SK-N-MC (cell line): ENCODE measurements around the gene ACSS3.

Experiments used
- DNase-seq: peaks from one replicate; pipeline ENCODE4 v3.0.0-alpha.2; 2011; ENCODE audit warnings: low read depth, low spot score
- H3K27ac ChIP-seq: fragments of 200-600 bp; sonication (generic); 2 replicates; pipeline ENCODE4 v1.5.1; 2016; ENCODE audit warnings: mixed run types
- H3K36me3 ChIP-seq: fragments of 200-600 bp; sonication (generic); 2 replicates; pipeline ENCODE4 v1.6.1; 2017; ENCODE audit warnings: antibody characterized with exemption, low read length, mixed read lengths; ENCODE audit not compliant: insufficient read depth
- H3K4me3 ChIP-seq: fragments of 200-600 bp; sonication (generic); 2 replicates; pipeline ENCODE4 v1.5.1; 2016
- H3K9ac ChIP-seq: fragments of 200-600 bp; sonication (generic); 2 replicates; pipeline ENCODE4 v1.8.0; 2017; ENCODE audit warnings: mixed run types, mixed read lengths; ENCODE audit not compliant: insufficient read length
- H3K9me3 ChIP-seq: fragments of 200-600 bp; sonication (generic); 2 replicates; pipeline ENCODE4 v1.6.1; 2017; ENCODE audit warnings: low read depth, mild to moderate bottlenecking, antibody characterized with exemption, low read length, moderate library complexity, mixed read lengths
- EZH2 ChIP-seq: fragments of 200-600 bp; sonication (generic); IDR thresholded peaks from one replicate; pipeline ENCODE4 v1.6.1; 2017; ENCODE audit warnings: antibody characterized with exemption
- FOXP2 ChIP-seq: optimal IDR thresholded peaks from 2 replicates; pipeline ENCODE3; 2011; ENCODE audit warnings: mild to moderate bottlenecking, moderate library complexity; ENCODE audit not compliant: insufficient read depth; ENCODE audit errors: extremely low read length, control extremely low read depth
- POLR2AphosphoS5 ChIP-seq: IDR thresholded peaks from 2 replicates; pipeline ENCODE4 v1.6.1; 2012; ENCODE audit warnings: mild to moderate bottlenecking, low read depth, low read length, borderline replicate concordance

ACSS3 gene

DNA sequence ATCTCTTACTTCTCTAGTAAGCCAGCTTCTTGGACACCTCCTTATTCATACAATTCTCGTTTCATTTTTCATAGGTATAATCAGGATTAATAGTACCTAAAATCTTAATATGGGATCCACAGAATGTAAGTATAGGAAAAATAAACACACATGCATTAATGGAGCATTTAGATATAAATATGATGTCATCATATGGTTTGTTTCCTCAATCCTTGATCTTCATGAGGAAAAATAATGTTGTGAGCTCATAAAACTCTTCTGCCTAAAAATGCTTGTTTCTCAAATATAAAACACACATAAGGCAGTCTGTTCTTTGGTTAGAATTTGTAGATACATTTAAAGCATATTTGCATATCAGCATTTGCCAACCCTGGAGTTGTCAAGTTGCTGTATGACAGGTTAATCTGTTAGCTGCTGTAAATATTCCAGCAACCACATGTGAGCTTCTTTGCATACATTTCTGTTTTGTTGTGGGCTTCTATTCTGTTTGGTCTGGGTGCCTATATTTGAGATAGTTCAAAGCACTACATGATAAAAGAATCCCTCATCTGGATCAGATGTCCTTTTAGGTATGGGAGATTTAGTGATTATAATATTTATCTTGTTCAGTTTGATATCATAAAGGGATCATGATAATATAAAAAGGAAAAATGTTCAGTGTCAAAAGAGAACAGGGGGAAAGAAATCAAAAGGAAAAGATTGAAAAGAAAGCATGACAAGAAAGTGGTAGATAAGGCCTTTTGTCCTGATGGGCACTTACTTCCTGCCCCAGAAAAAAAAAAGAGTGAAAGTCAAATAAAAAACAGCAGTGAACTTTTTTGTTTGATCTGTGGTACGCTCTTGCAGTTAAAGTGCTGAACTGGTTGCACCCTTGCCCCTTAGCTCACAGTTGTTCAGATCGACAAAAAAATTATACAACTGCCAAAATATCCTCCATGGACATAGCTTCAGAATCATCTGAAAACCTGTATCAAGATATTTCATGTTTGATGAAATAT, 68.6 kb downstream of the ACSS3 start:
- no peak for TF ChIP-seq FOXP2
- TF ChIP-seq POLR2AphosphoS5: no peak
- no peak for TF ChIP-seq EZH2
- H3K9me3 ChIP-seq: no peaks in the 10 kb centered on the region
- H3K4me3 ChIP-seq: no peak overlapping the region
- DNase-seq: no peak
- no peaks in the 10 kb centered on the region for H3K36me3 ChIP-seq
- H3K9ac ChIP-seq: no peak overlapping the region
- no peak overlapping the region for H3K27ac ChIP-seq

DNA sequence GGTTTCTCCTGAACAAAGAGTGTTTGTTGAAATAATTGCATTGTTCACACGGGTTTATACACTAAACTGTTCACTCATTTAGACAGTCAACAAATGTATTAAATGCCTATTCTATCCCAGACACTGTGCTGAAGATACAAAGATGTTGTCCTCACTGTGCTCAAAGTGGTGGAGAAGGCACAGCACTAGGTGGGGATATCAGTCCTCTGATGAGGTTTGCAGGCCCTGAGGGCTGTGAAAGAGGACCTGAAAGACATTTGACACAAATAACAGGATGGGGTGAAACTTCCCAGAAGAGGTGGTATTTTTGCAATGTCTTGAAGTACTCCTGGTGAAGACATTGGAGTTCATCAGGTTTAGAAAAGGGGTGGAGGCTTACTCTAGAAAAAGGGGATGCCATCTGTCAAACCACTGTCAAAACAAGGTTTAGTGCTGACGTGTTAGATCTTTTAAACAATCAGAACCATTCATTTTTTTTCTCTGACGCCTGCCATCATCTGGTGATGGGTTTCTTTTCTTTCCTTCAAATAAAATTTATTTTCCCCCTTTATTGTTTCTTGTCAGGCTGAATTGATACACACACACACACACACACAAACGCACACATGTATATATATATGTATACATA, 69.5 kb downstream of the ACSS3 start:
- no peaks in the 10 kb centered on the region for H3K9me3 ChIP-seq
- TF ChIP-seq FOXP2 (no peak), EZH2 (no peak), POLR2AphosphoS5 (no peak)
- H3K4me3 ChIP-seq: no peak overlapping the region
- H3K9ac ChIP-seq: no peak overlapping the region
- H3K36me3 ChIP-seq: no peaks in the 10 kb centered on the region
- DNase-seq: no peak
- no peak overlapping the region for H3K27ac ChIP-seq

DNA sequence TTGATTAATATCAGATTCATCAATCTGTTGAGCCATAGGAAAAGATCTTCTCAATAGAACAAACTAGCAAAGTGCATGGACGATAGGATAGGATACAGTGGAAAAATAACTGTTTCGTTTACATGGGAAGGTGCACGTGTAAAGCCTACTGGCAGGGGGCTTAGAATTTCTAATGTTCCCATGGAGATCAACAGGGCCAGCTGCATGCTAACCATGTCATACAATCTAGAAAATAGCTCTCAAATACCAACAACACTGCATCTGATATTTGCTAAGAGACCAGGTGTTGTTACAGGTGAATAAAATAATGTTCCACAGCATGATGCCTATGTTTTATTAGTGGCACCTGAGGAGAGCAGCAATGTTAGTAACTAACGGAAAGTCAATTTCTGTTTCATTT, 72.5 kb downstream of the ACSS3 start:
- no peak for DNase-seq
- Histone ChIP-seq H3K27ac (no peak overlapping the region), H3K9me3 (no peaks in the 10 kb centered on the region), H3K9ac (no peak overlapping the region), H3K36me3 (no peaks in the 10 kb centered on the region), H3K4me3 (no peak overlapping the region)
- TF ChIP-seq FOXP2: no peak
- TF ChIP-seq POLR2AphosphoS5: no peak
- TF ChIP-seq EZH2: no peak

DNA sequence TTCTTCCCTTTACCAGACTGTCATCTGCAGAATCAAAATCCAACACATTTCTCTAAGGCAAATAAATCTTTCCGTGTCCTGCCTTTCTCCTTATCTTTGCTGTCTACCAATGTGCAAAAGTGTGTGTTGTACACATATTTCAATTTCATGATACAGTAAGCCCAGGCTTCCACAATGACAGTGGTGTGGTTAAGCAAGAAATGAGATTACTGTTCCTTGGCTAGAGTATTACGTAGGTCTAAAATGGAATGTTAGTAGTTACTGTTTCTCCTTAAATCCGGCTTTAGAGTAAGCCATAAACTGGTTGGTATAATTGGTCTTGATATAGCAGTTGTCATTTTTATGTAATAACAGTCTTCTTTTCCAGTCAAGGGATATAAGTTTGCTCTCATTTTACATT, 82.0 kb downstream of the ACSS3 start:
- no peak overlapping the region for H3K9ac ChIP-seq
- no peak for DNase-seq
- no peaks in the 10 kb centered on the region for H3K9me3 ChIP-seq
- H3K36me3 ChIP-seq: no peaks in the 10 kb centered on the region
- TF ChIP-seq EZH2 (no peak), FOXP2 (no peak), POLR2AphosphoS5 (no peak)
- no peak overlapping the region for H3K27ac ChIP-seq
- no peak overlapping the region for H3K4me3 ChIP-seq

DNA sequence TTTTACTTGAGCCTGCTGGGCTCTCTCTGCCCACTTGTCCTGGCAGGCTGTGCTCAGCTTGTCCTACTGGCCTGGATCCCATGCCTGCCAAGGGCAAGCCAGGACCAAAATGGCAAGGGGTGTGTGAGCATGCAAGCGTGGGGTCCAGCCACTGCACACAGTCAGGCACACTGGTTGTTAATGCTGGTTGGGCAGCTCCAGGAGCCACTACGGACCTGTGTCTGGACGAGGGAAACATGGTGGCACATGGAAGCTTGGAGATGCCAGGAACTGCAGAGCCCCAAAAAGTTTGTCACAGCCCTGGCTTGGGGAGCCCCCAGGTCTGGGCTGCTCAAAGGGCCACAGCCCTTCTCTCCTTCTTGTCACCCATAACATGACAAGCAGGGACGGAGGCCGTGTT, 83.8 kb downstream of the ACSS3 start:
- Histone ChIP-seq H3K9ac (no peak overlapping the region), H3K9me3 (no peaks in the 10 kb centered on the region), H3K36me3 (no peaks in the 10 kb centered on the region), H3K27ac (no peak overlapping the region), H3K4me3 (no peak overlapping the region)
- no peak for DNase-seq
- TF ChIP-seq EZH2 (no peak), POLR2AphosphoS5 (no peak)

DNA sequence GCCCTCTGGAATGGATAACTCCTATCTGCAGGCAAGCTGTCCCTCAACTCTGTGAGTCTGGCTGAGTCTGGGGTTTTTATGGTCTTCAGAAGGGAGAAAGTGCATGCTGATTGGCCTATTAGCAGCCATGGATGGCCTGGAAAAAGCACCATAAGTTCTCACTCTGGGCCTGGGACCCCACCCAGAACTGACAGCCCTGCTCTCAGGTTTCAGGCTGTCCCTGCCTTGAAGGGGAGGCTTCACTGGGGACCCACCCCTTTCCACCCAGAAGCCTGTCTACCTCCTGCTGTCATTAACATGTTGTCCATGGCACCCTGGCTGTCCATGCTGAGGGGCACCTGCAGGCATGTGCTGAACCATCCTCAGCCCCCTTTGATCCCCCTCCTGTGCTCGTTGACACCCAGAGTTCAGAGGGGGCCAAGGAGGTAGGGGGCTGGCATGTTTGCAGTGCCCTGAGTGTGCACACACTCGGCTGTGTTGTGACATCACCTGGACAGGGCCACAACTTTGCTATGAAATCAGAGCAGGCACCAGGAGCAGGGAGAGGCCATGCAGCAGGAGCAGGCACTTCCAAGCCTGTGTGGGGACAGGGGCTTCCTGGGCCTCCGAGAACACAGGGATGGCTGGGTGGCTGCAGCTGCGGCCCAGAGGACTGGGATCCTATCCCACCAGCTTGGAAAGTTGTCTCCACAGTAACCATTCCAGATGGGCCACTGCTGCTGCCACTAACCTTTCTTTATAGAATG, 84.7 kb downstream of the ACSS3 start:
- no peak overlapping the region for H3K4me3 ChIP-seq
- H3K36me3 ChIP-seq: no peaks in the 10 kb centered on the region
- H3K27ac ChIP-seq: no peak overlapping the region
- no peak overlapping the region for H3K9ac ChIP-seq
- no peaks in the 10 kb centered on the region for H3K9me3 ChIP-seq
- no peak for DNase-seq
- TF ChIP-seq POLR2AphosphoS5 (no peak), FOXP2 (no peak), EZH2 (no peak)

DNA sequence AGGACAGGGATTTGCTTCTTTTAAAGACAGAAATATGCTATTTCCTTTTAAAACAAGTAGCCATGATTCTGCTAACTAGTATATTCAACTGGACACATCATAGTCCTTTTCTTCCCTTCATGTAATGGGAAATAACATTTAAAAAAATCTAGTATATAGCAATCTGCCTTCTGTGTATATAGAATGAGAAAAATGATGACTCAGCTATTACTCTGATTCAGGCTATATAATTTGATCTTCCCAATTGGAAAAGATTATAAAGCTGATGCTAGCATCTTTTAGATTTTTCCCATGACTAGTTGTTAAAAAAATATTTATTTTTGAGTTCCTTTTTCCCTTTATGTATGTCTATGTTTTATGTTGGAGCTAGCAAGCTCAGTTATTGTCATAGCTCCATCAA, 86.9 kb downstream of the ACSS3 start:
- DNase-seq: no peak
- no peak overlapping the region for H3K4me3 ChIP-seq
- H3K36me3 ChIP-seq: no peaks in the 10 kb centered on the region
- H3K9ac ChIP-seq: no peak overlapping the region
- no peaks in the 10 kb centered on the region for H3K9me3 ChIP-seq
- no peak overlapping the region for H3K27ac ChIP-seq
- TF ChIP-seq FOXP2: no peak
- TF ChIP-seq POLR2AphosphoS5: no peak
- TF ChIP-seq EZH2: no peak

DNA sequence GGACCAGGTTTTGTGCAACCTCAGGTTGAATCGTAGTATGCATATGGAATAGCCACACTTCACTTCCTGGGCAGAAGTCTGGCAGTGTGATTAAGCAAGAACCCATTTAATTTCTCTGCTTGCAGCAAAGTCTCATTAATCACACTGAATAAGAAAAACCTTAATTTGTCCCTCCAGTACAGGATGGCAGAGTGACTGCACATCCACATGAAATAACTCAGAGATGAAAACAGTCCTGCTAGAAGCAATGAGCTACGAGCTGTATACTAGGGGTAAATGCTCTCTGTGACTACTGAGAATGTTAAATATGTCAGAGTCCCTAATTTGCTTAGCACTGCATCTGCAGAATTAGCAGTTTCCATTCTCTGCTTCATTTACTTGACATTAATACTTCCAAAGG, 88.9 kb downstream of the ACSS3 start:
- H3K4me3 ChIP-seq: no peak overlapping the region
- no peak for DNase-seq
- no peak overlapping the region for H3K9ac ChIP-seq
- H3K36me3 ChIP-seq: no peaks in the 10 kb centered on the region
- no peak for TF ChIP-seq FOXP2
- TF ChIP-seq EZH2: no peak
- no peaks in the 10 kb centered on the region for H3K9me3 ChIP-seq
- no peak overlapping the region for H3K27ac ChIP-seq
